Measurements from ENCODE around the gene CAPRIN2.

- no peak for TF ChIP-seq CTCF (conservative IDR thresholded peaks at IDR 0.05)
- TF ChIP-seq ZFX (IDR thresholded peaks at IDR 0.05): no peak
These were observed 29.8 kb upstream of the CAPRIN2 start for GRCh38 chr12:30784508-30784907.

Measured in C4-2B (cell line).